Endothelial cell of hepatic sinusoid (primary cell): ENCODE results near the gene PTRH1.

ENCODE experiments used
- in situ Hi-C: cut with HindIII; loops from 2 replicates; pipeline ENCODE4 v1.10.0; 2017; ENCODE audit warnings: low sequenced_read_pairs

PTRH1 gene

GRCh38 chr9:127744398-127745110, 29.1 kb upstream of the PTRH1 start:
- in situ Hi-C loops = no loop called here

- in situ Hi-C loops = no loop called here
Observed at GRCh38 chr9:127742435-127743088, 27.1 kb upstream of the PTRH1 start.

GRCh38 chr9:127741831-127742434, 26.5 kb upstream of the PTRH1 start:
- in situ Hi-C loops = no loop called here

- in situ Hi-C loops = no loop called here
Observed at GRCh38 chr9:127739614-127740330, 24.3 kb upstream of the PTRH1 start.

- in situ Hi-C loops = no loop called here
Observed at GRCh38 chr9:127738666-127739065, 23.2 kb upstream of the PTRH1 start.

- in situ Hi-C loops = no loop called here
Observed at GRCh38 chr9:127735530-127736185, 20.2 kb upstream of the PTRH1 start.

GRCh38 chr9:127734747-127735529, 19.5 kb upstream of the PTRH1 start, which contains the start of gene TOR2A:
TOR2A (minus strand) TSS chr9:127735294; CDS start chr9:127735270, 24 bp downstream.
- in situ Hi-C loops = no loop called here

- in situ Hi-C loops = no loop called here
Observed at GRCh38 chr9:127734247-127734746, 18.8 kb upstream of the PTRH1 start.

GRCh38 chr9:127733614-127734013, 18.2 kb upstream of the PTRH1 start:
- in situ Hi-C loops = no loop called here

- in situ Hi-C loops = no loop called here
Observed at GRCh38 chr9:127732444-127732843, 17.0 kb upstream of the PTRH1 start.

- in situ Hi-C loops = no loop called here
Observed at GRCh38 chr9:127731938-127732337, 16.5 kb upstream of the PTRH1 start.

- in situ Hi-C loops = no loop called here
Observed at GRCh38 chr9:127730799-127731410, 15.4 kb upstream of the PTRH1 start.

GRCh38 chr9:127730262-127730661, 14.8 kb upstream of the PTRH1 start:
- in situ Hi-C loops = no loop called here

- in situ Hi-C loops = no loop called here
Observed at GRCh38 chr9:127729522-127730256, 14.2 kb upstream of the PTRH1 start.

GRCh38 chr9:127728808-127729207, 13.3 kb upstream of the PTRH1 start:
- in situ Hi-C loops = no loop called here

- in situ Hi-C loops = no loop called here
Observed at GRCh38 chr9:127726871-127727270, 11.4 kb upstream of the PTRH1 start.

- in situ Hi-C loops = no loop called here
Observed at GRCh38 chr9:127724012-127724411, 8.5 kb upstream of the PTRH1 start.

GRCh38 chr9:127723444-127723843, 8.0 kb upstream of the PTRH1 start:
- in situ Hi-C loops = no loop called here

- in situ Hi-C loops = no loop called here
Observed at GRCh38 chr9:127723013-127723412, 7.5 kb upstream of the PTRH1 start.
